HFF-Myc (cell line): Measurements from ENCODE around the gene SAMSN1.

ENCODE experiments used
- DNase-seq: peaks from one replicate; pipeline ENCODE4 v3.0.0-alpha.2; 2011; ENCODE audit warnings: low read depth; ENCODE audit errors: extremely low read depth
- H3K4me3 ChIP-seq: replicated peaks from 2 replicates; pipeline ENCODE4 v1.5.1; 2011; ENCODE audit warnings: low read depth, mild to moderate bottlenecking, control low read depth, low read length
- CTCF ChIP-seq: IDR thresholded peaks from 2 replicates; pipeline ENCODE4 v1.5.1; 2012; ENCODE audit warnings: mild to moderate bottlenecking, low read depth, low read length, control low read depth; ENCODE audit errors: missing control alignments

The SAMSN1 gene

DNA sequence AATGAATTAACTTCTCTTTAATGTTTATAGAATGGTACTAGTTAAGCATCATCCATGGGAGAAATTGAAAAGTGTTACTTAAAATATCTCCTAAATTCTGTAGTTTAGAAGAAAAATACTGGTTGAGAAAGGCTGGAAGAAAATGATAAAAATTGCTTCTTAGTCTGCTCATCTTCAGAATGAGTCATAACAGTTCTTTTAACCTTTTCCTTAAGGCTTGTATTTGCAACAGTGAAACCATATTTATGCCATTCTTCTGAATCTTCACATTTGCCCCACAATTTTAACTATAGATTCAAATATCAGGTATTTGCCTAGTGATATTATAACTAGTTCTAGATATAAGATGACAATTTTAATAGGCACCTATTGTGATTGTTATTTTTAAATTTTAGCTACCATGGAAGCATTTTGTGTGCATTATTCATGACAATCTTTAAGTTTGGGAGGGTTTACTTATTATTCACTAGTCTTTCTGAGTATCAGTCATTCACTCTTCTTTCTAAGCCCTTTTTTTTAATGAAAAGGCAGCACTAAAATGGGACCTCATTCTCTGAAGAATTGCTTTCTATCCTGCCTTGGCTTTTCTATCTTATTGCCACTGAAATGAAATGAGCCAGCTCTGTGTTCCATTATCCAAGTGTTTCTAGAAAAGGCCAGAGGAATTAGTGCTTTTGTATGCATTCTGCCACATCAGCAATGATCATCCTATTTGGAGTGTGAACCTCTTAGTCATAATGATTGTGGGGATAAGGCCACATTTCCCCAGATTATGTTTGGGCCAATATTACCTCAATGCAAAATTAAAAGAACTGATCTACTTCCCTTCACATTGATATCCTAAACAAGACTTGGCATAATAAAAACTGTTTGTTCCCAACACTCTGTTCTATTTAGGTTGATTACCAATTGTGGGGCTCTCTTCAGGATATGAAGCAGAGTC, 58.4 kb downstream of the SAMSN1 start:
- DNase-seq = no peak
- no peak for TF ChIP-seq CTCF
- no peak overlapping the region for H3K4me3 ChIP-seq

DNA sequence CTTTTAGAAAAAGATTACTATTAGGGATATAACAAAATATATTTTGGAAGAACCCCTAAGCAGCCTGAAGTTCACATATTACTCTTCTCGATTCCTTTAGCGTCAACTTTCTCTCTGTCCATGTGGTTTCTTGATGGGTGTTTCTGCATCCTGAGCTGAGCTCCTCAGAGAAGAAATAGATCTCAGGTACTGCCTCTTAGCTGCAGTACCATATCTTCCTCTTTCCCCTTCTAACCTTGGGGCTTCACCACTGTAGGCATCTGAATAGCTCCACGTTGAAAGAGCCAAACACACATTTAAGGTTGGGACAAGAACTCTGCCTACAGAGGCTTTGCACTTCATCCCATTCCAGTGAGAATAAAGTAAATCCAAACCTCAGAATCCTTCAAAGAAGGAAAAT, 59.2 kb downstream of the SAMSN1 start:
- DNase-seq = no peak
- no peak for TF ChIP-seq CTCF
- no peak overlapping the region for H3K4me3 ChIP-seq

GRCh38 chr21:14484188-14485009, 61.7 kb downstream of the SAMSN1 start:
- DNase-seq = no peak
- no peak for TF ChIP-seq CTCF
- no peak overlapping the region for H3K4me3 ChIP-seq

GRCh38 chr21:14483296-14483695, 62.8 kb downstream of the SAMSN1 start:
- DNase-seq = no peak
- TF ChIP-seq CTCF = no peak
- no peak overlapping the region for H3K4me3 ChIP-seq

DNA sequence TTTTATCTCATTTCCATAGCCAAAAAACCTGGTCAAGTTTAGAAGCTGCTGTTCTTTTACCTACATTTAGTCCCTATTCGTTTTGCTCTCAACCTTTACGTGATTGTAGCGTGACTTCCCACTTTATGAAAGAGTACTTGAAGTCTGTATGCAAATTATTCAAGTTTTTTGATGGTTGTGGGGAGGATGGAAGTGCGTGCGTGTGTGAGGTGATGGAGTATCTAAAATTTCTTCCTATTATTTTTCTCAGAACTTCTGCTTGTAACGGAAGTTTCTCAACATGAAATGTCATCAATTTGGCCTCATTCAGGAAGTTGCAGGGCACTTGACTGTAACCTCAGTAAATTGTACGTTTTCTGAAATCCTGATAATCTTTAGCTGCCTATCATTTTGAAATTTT, 64.0 kb downstream of the SAMSN1 start:
- H3K4me3 ChIP-seq = no peak overlapping the region
- TF ChIP-seq CTCF = no peak
- no peak for DNase-seq

- no peak for DNase-seq
- no peak overlapping the region for H3K4me3 ChIP-seq
- no peak for TF ChIP-seq CTCF
Measured at GRCh38 chr21:14480411-14481031, 65.6 kb downstream of the SAMSN1 start.
